IPS-NIHi7 (cell line): Measurements from ENCODE around the gene PCSK2.

ENCODE experiments used
- DNase-seq: peaks from one replicate; pipeline ENCODE4 v3.0.0; 2012; ENCODE audit warnings: mixed read lengths; ENCODE audit errors: extremely low spot score

The PCSK2 gene

GRCh38 chr20:17334932-17335331, 108.1 kb downstream of the PCSK2 start:
- DNase-seq, result no peak

- DNase-seq, result no peak
Observed at GRCh38 chr20:17339000-17339399, 112.2 kb downstream of the PCSK2 start.

- DNase-seq, result no peak
Observed at GRCh38 chr20:17343091-17343490, 116.3 kb downstream of the PCSK2 start.

- DNase-seq, result no peak
Observed at GRCh38 chr20:17343656-17344452, 117.0 kb downstream of the PCSK2 start.

- DNase-seq, result no peak
Observed at GRCh38 chr20:17344790-17345189, 118.0 kb downstream of the PCSK2 start.

- no peak for DNase-seq
Observed at GRCh38 chr20:17345321-17345720, 118.5 kb downstream of the PCSK2 start.

GRCh38 chr20:17350321-17350720, 123.5 kb downstream of the PCSK2 start:
- DNase-seq, result no peak

GRCh38 chr20:17357238-17357637, 130.4 kb downstream of the PCSK2 start:
- DNase-seq, result no peak

- DNase-seq, result no peak
Observed at GRCh38 chr20:17358854-17359253, 132.0 kb downstream of the PCSK2 start.

GRCh38 chr20:17364681-17365080, 137.8 kb downstream of the PCSK2 start:
- no peak for DNase-seq

- DNase-seq, result no peak
Observed at GRCh38 chr20:17365831-17366230, 139.0 kb downstream of the PCSK2 start.

GRCh38 chr20:17369506-17369905, 142.7 kb downstream of the PCSK2 start:
- no peak for DNase-seq

GRCh38 chr20:17372806-17373440, 146.1 kb downstream of the PCSK2 start:
- DNase-seq, result no peak

GRCh38 chr20:17374086-17374485, 147.2 kb downstream of the PCSK2 start:
- DNase-seq, result no peak

- DNase-seq, result no peak
Observed at GRCh38 chr20:17376031-17376430, 149.2 kb downstream of the PCSK2 start.

GRCh38 chr20:17377231-17377630, 150.4 kb downstream of the PCSK2 start:
- DNase-seq, result no peak

GRCh38 chr20:17379651-17380050, 152.8 kb downstream of the PCSK2 start:
- DNase-seq, result no peak

- no peak for DNase-seq
Observed at GRCh38 chr20:17380801-17381200, 154.0 kb downstream of the PCSK2 start.

GRCh38 chr20:17381724-17382123, 154.9 kb downstream of the PCSK2 start:
- no peak for DNase-seq

GRCh38 chr20:17385798-17386197, 159.0 kb downstream of the PCSK2 start:
- no peak for DNase-seq

GRCh38 chr20:17390655-17391054, 163.8 kb downstream of the PCSK2 start:
- DNase-seq, result no peak

- DNase-seq, result no peak
Observed at GRCh38 chr20:17391127-17391771, 164.4 kb downstream of the PCSK2 start.

- DNase-seq, result no peak
Observed at GRCh38 chr20:17394411-17394810, 167.6 kb downstream of the PCSK2 start.
